Thyroid gland (tissue), 4 donors: ENCODE results near the gene SELENOT. TPM values are rescaled to one million over a fixed set of nuclear protein-coding genes. Genes with fewer than 3 reads are reported as not detected.

Source experiments
- DNase-seq, 2 donors: peaks; one replicate each; pipeline ENCODE4 v3.0.0-alpha.2; 2019
- H3K27ac ChIP-seq, 3 donors: fragments of 200-600 bp; sonication (generic); 1 replicate in 2 of 3; 2 replicates in 1 of 3; pipeline ENCODE4 v1.5.1; 2016 to 2019; ENCODE audit warnings: mild to moderate bottlenecking in 1 of 3, moderate library complexity in 1 of 3
- H3K27me3 ChIP-seq: fragments of 200-600 bp; sonication (generic); one replicate; pipeline ENCODE4 v1.5.1; 2019
- H3K36me3 ChIP-seq, 2 donors: fragments of 200-600 bp; sonication (generic); one replicate each; pipeline ENCODE4 v1.5.1; 2016 to 2019
- H3K4me1 ChIP-seq, 2 donors: fragments of 200-600 bp; sonication (generic); one replicate each; pipeline ENCODE4 v1.5.1; 2017 to 2019
- H3K4me3 ChIP-seq, 3 donors: fragments of 200-600 bp; sonication (generic); replicated peaks in 1 of 3; 1 replicate in 2 of 3; 2 replicates in 1 of 3; pipeline ENCODE4 v1.5.1; 2016; ENCODE audit warnings: mild to moderate bottlenecking in 1 of 3
- H3K9me3 ChIP-seq: fragments of 200-600 bp; sonication (generic); one replicate; pipeline ENCODE4 v1.5.1; 2017
- POLR2A ChIP-seq, 2 donors: fragments of 450-650 bp; IDR thresholded peaks; one replicate each; pipeline ENCODE4 v1.6.1; 2017; ENCODE audit warnings: antibody characterized with exemption in 2 of 2, mild to moderate bottlenecking in 2 of 2, moderate library complexity in 1 of 2
- WGBS, 2 donors: methylation state at CpG; one replicate each; pipeline ENCODE4 v1.1.5; 2017; 5-methylcytosine and 5-hydroxymethylcytosine counted together
- intact Hi-C: fragments of 100-400 bp; cut with DNase I; formaldehyde crosslinking; loops from one replicate; pipeline ENCODE4 v1.15.1; 2023
- total RNA-seq, 4 donors: library from RNA; depleted of rRNA; stranded (reverse); fragments of >200 nt; gene quantifications; one replicate each; pipeline ENCODE4 v1.2.3, GENCODE V29; 2016
- TF ChIP-seq, protein P1 (sequence below), 6 experiments: fragments of 200-600 bp in 3 of 6; fragments of 450-650 bp in 3 of 6; sonication (generic) in 3 of 6; IDR thresholded peaks; one replicate each; pipeline ENCODE4 v1.5.1; 2016 to 2019; ENCODE audit warnings: antibody characterized with exemption in 6 of 6, mild to moderate bottlenecking in 2 of 6, inconsistent platforms in 1 of 6, moderate library complexity in 1 of 6

SELENOT gene
- total RNA-seq, 4 donors from 2014 or later, result 98.8 to 168 (median 137) TPM

- H3K27ac ChIP-seq, result no peak overlapping the region
- TF ChIP-seq, protein P1, sequence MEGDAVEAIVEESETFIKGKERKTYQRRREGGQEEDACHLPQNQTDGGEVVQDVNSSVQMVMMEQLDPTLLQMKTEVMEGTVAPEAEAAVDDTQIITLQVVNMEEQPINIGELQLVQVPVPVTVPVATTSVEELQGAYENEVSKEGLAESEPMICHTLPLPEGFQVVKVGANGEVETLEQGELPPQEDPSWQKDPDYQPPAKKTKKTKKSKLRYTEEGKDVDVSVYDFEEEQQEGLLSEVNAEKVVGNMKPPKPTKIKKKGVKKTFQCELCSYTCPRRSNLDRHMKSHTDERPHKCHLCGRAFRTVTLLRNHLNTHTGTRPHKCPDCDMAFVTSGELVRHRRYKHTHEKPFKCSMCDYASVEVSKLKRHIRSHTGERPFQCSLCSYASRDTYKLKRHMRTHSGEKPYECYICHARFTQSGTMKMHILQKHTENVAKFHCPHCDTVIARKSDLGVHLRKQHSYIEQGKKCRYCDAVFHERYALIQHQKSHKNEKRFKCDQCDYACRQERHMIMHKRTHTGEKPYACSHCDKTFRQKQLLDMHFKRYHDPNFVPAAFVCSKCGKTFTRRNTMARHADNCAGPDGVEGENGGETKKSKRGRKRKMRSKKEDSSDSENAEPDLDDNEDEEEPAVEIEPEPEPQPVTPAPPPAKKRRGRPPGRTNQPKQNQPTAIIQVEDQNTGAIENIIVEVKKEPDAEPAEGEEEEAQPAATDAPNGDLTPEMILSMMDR (IDR thresholded peaks at IDR 0.05), result no peak
- TF ChIP-seq POLR2A (IDR thresholded peaks at IDR 0.05), result no peak
- no peak for DNase-seq
- no peaks in the 10 kb centered on the region for H3K27me3 ChIP-seq
- intact Hi-C loops, result no loop called here
- H3K9me3 ChIP-seq, result no peaks in the 10 kb centered on the region
- H3K4me3 ChIP-seq, result no peak overlapping the region
- WGBS, 2 donors, result 0% methylated on average over 1 of the region's 1 CpG
- peaks cover 13 to 27% of the 10 kb centered on the region in 2 donors for H3K4me1 ChIP-seq
- peaks cover 0 to 7% of the 10 kb centered on the region in 2 donors for H3K36me3 ChIP-seq
Observed at GRCh38 chr3:150609988-150610387, 6.9 kb downstream of the SELENOT start.

GRCh38 chr3:150610785-150611184 lies 7.7 kb downstream of the SELENOT start:
- Histone ChIP-seq H3K4me3 (no peak overlapping the region), H3K27me3 (no peaks in the 10 kb centered on the region), H3K9me3 (no peaks in the 10 kb centered on the region), H3K36me3 (peaks cover 0 to 7% of the 10 kb centered on the region in 2 donors), H3K27ac (no peak overlapping the region), H3K4me1 (peaks cover 7 to 19% of the 10 kb centered on the region in 2 donors)
- intact Hi-C loops, result no loop called here
- TF ChIP-seq, protein P1 (IDR thresholded peaks at IDR 0.05), result no peak
- TF ChIP-seq POLR2A (IDR thresholded peaks at IDR 0.05), result no peak
- DNase-seq, result no peak
- 40 to 89% methylated on average over 1 of the region's 1 CpG for WGBS, 2 donors

- H3K36me3 ChIP-seq, result peaks cover 0 to 7% of the 10 kb centered on the region in 2 donors
- no peak overlapping the region for H3K27ac ChIP-seq
- TF ChIP-seq POLR2A (IDR thresholded peaks at IDR 0.05), result no peak
- TF ChIP-seq, protein P1 (IDR thresholded peaks at IDR 0.05), result no peak
- intact Hi-C loops, result no loop called here
- DNase-seq, result no peak
- H3K4me3 ChIP-seq, result no peak overlapping the region
- H3K9me3 ChIP-seq, result no peaks in the 10 kb centered on the region
- no peaks in the 10 kb centered on the region for H3K27me3 ChIP-seq
- 98% methylated on average over 28 to 34 of the region's 34 CpGs for WGBS, 2 donors
- H3K4me1 ChIP-seq, result peaks cover 6 to 15% of the 10 kb centered on the region in 2 donors
Observed at GRCh38 chr3:150611666-150612065, 8.5 kb downstream of the SELENOT start.

DNA sequence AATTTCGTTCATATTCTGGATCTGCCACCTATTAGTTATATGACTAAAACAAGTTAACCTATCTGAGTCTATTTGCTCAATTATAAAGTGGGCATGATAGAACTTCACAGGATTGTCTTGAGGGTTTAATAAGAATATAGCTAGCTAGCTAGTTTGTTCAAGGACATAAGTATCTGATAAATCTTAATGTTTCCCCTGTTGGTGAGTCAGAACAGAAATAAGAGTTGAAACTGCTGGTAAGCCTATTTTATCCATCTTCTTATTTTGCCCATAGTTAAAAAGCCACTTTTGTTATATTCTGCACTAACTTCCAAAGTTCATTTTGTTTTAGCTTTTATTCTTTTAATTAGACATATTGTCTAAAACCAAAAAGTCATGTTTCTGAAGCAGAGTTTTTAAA lies 9.4 kb downstream of the SELENOT start:
- H3K36me3 ChIP-seq, result peaks cover 0 to 7% of the 10 kb centered on the region in 2 donors
- DNase-seq, result no peak
- 80 to 91% methylated on average over 1 of the region's 1 CpG for WGBS, 2 donors
- peaks cover 6 to 10% of the 10 kb centered on the region in 2 donors for H3K4me1 ChIP-seq
- no peak overlapping the region for H3K27ac ChIP-seq
- no peaks in the 10 kb centered on the region for H3K27me3 ChIP-seq
- H3K9me3 ChIP-seq, result no peaks in the 10 kb centered on the region
- intact Hi-C loops, result no loop called here
- H3K4me3 ChIP-seq, result no peak overlapping the region
- no peak for TF ChIP-seq POLR2A (IDR thresholded peaks at IDR 0.05)
- TF ChIP-seq, protein P1 (IDR thresholded peaks at IDR 0.05), result no peak

DNA sequence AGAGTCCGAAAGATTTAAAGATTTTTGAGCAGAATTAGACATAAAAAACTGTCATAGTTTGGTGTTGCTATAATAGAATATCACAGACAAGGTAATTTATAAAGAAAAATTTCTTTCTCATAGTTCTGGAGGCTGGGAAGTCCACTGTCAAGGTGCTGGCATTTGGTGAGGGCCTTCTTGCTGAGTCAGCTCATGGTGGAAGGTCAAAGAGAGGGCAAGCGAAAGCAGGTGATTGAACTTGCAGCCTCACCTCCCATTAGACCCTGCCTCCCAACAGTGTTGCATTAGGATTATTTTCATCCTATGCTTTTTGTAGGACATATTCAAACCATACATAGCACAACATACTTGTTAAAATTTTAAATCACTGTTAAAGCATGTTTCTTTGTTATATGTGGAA lies 9.9 kb downstream of the SELENOT start:
- Histone ChIP-seq H3K27me3 (no peaks in the 10 kb centered on the region), H3K36me3 (peaks cover 0 to 7% of the 10 kb centered on the region in 2 donors), H3K27ac (no peak overlapping the region), H3K4me1 (peaks cover 5 to 6% of the 10 kb centered on the region in 2 donors), H3K9me3 (no peaks in the 10 kb centered on the region), H3K4me3 (no peak overlapping the region)
- no peak for DNase-seq
- intact Hi-C loops, result no loop called here
- 97 to 99% methylated on average over 2 of the region's 2 CpGs for WGBS, 2 donors
- no peak for TF ChIP-seq POLR2A (IDR thresholded peaks at IDR 0.05)
- TF ChIP-seq, protein P1 (IDR thresholded peaks at IDR 0.05), result no peak
